ENCODE measurements around the gene SAP130.

The SAP130 gene

GRCh38 chr2:127897531-127898211 lies 130.2 kb downstream of the SAP130 start:
- no peak for TF ChIP-seq CTCF (IDR thresholded peaks at IDR 0.05; ENCODE audit: low read depth, low read length)
- H3K4me3 ChIP-seq (ENCODE audit: low read depth, low read length), result no peak overlapping the region

- no peak overlapping the region for H3K4me3 ChIP-seq (ENCODE audit: low read depth, low read length)
- TF ChIP-seq CTCF (IDR thresholded peaks at IDR 0.05; ENCODE audit: low read depth, low read length), result no peak
These were observed 134.4 kb downstream of the SAP130 start for GRCh38 chr2:127893494-127893893.

- TF ChIP-seq CTCF (IDR thresholded peaks at IDR 0.05; ENCODE audit: low read depth, low read length), result no peak
- H3K4me3 ChIP-seq (ENCODE audit: low read depth, low read length), result no peak overlapping the region
These were observed 134.8 kb downstream of the SAP130 start for GRCh38 chr2:127893033-127893432.

- TF ChIP-seq CTCF (IDR thresholded peaks at IDR 0.05; ENCODE audit: low read depth, low read length), result no peak
- H3K4me3 ChIP-seq (ENCODE audit: low read depth, low read length), result no peak overlapping the region
These were observed 136.0 kb downstream of the SAP130 start for GRCh38 chr2:127891811-127892210.
